K562 (cell line): ENCODE measurements around the gene MCU. TPM values are rescaled to one million over a fixed set of nuclear protein-coding genes. Genes with fewer than 3 reads are reported as not detected.

ENCODE experiments used
- ATAC-seq: fragments of 200-7000 bp; cut with Tn5 transposase; 3 replicates; pipeline ENCODE4 v1.9.1; 2020; ENCODE audit warnings: moderate library complexity
- BruUV-seq: library from RNA; stranded (reverse); fragments of 400-500 nt; replicated peaks from 2 replicates; lab custom pipeline; 2021; lab: Mats Ljungman, UMichigan
- CTCF ChIA-PET: fragments of 300-600 bp; formaldehyde crosslinking; extraction: SDS; loops from one replicate; lab custom pipeline; 2021; ENCODE audit warnings: low intra/inter-chr PET ratio; lab: Yijun Ruan, JAX
- POLR2A ChIA-PET: fragments of 300-600, 350-650 bp; sonication (Branson Sonifier 250); formaldehyde crosslinking; extraction: SDS; loops from one replicate; lab custom pipeline; 2021; ENCODE audit warnings: antibody characterized with exemption, inconsistent platforms; lab: Yijun Ruan, JAX
- DNase-seq, 4 experiments: peaks; one replicate each; pipeline versions ENCODE4 v3.0.0 to v3.0.0-alpha.2; 2011 to 2018; ENCODE audit warnings: low spot score in 3 of 4, mixed read lengths in 3 of 4; ENCODE audit errors: extremely low read depth in 1 of 4
- FAIRE-seq: peaks from 2 replicates; lab custom pipeline; 2011; peaks lifted over from hg19 to GRCh38; lab: Jason Lieb, UNC
- H2AFZ ChIP-seq: 2 replicates; pipeline ENCODE4 v1.6.0; 2011; ENCODE audit warnings: low read depth, low read length, control low read depth, inconsistent platforms
- H3K27ac ChIP-seq: fragments of 200-600 bp; 3 replicates; pipeline ENCODE4 v1.8.0; 2011; ENCODE audit warnings: low read depth, mild to moderate bottlenecking, control low read depth, inconsistent platforms, low read length, moderate library complexity, mixed read lengths; ENCODE audit errors: extremely low read depth
- H3K27me3 ChIP-seq, 2 experiments: fragments of 300-600 bp in 1 of 2; 2 replicates in 1 of 2; 3 replicates in 1 of 2; pipeline versions ENCODE4 v1.6.0 to v1.8.0; 2011; ENCODE audit warnings: inconsistent platforms in 2 of 2, low read length in 2 of 2, mild to moderate bottlenecking in 1 of 2, mixed read lengths in 1 of 2, moderate library complexity in 1 of 2; ENCODE audit not compliant: control insufficient read depth in 2 of 2, insufficient read depth in 2 of 2
- H3K36me3 ChIP-seq: fragments of 300-600 bp; 3 replicates; pipeline ENCODE4 v1.8.0; 2011; ENCODE audit warnings: mild to moderate bottlenecking, low read length, inconsistent platforms; ENCODE audit not compliant: control insufficient read depth, insufficient read depth
- H3K4me1 ChIP-seq, 2 experiments: fragments of 200-600 bp in 1 of 2; replicated peaks in 1 of 2; 2 replicates in 1 of 2; 3 replicates in 1 of 2; pipeline versions ENCODE4 v1.5.1 to v1.8.0; 2011; ENCODE audit warnings: inconsistent platforms in 2 of 2, low read length in 2 of 2, mild to moderate bottlenecking in 1 of 2, mixed read lengths in 1 of 2, moderate library complexity in 1 of 2; ENCODE audit not compliant: control insufficient read depth in 2 of 2, insufficient read depth in 2 of 2
- H3K4me2 ChIP-seq: 2 replicates; pipeline ENCODE4 v1.6.1; 2011; ENCODE audit warnings: low read length, control low read depth, inconsistent platforms, mixed read lengths; ENCODE audit not compliant: insufficient read depth
- H3K4me3 ChIP-seq: fragments of 200-600 bp; sonication (generic), shearing (Covaris generic); 2 replicates; pipeline ENCODE4 v1.5.1; 2016; ENCODE audit warnings: control low read depth, inconsistent platforms
- H3K79me2 ChIP-seq: fragments of 200-600 bp; 3 replicates; pipeline ENCODE4 v1.8.0; 2011; ENCODE audit warnings: low read length, inconsistent platforms; ENCODE audit not compliant: control insufficient read depth, insufficient read depth
- H3K9ac ChIP-seq, 2 experiments: 2 replicates each; pipeline versions ENCODE4 v1.6.0 to v1.6.1; 2011; ENCODE audit warnings: low read depth in 2 of 2, low read length in 2 of 2, control low read depth in 1 of 2, inconsistent platforms in 1 of 2, mild to moderate bottlenecking in 1 of 2, mixed read lengths in 1 of 2; ENCODE audit not compliant: insufficient read depth in 1 of 2
- H3K9me1 ChIP-seq: one replicate; pipeline ENCODE4 v1.6.0; 2011; ENCODE audit warnings: inconsistent platforms, mild to moderate bottlenecking, low read length, moderate library complexity; ENCODE audit not compliant: control insufficient read depth, insufficient read depth
- H3K9me3 ChIP-seq: replicated peaks from 2 replicates; pipeline ENCODE4 v1.5.1; 2011; ENCODE audit warnings: low read depth, low read length, inconsistent platforms; ENCODE audit not compliant: control insufficient read depth, insufficient read depth
- H4K20me1 ChIP-seq: replicated peaks from 2 replicates; pipeline ENCODE4 v1.6.1; 2011; ENCODE audit warnings: low read length, inconsistent platforms, mixed read lengths; ENCODE audit not compliant: control insufficient read depth, insufficient read depth
- KAT8 ChIP-seq: fragments of 450-650 bp; IDR thresholded peaks from 2 replicates; pipeline ENCODE4 v1.6.1; 2016; ENCODE audit warnings: low read depth, mild to moderate bottlenecking
- MAZ ChIP-seq, 2 experiments: fragments of 450-650 bp in 1 of 2; sonication (generic) in 1 of 2; formaldehyde crosslinking; IDR thresholded peaks in 1 of 2; conservative IDR thresholded peaks in 1 of 2; 2 replicates each; pipeline versions ENCODE4 v1.4.0 to v1.5.0; 2020; ENCODE audit warnings: mild to moderate bottlenecking in 1 of 2, missing genetic modification reagents in 1 of 2
- NUFIP1 ChIP-seq: fragments of 450-650 bp; IDR thresholded peaks from 2 replicates; pipeline ENCODE4 v1.6.1; 2018; ENCODE audit not compliant: partially characterized antibody
- POLR2AphosphoS2 ChIP-seq: IDR thresholded peaks from 2 replicates; pipeline ENCODE4 v1.6.1; 2012; ENCODE audit warnings: low read length, improper control_type of control experiment
- RBBP5 ChIP-seq: fragments of 200-600 bp; sonication (generic); IDR thresholded peaks from 2 replicates; pipeline ENCODE4 v1.6.1; 2012; ENCODE audit warnings: borderline replicate concordance, mild to moderate bottlenecking, low read length, control low read depth, inconsistent platforms; ENCODE audit not compliant: insufficient read depth, poor library complexity, severe bottlenecking
- TCFL5 ChIP-seq: fragments of 250-450 bp; sonication (Bioruptor Pico); conservative IDR thresholded peaks from 2 replicates; pipeline ENCODE4 v1.6.1; 2021; ENCODE audit warnings: mild to moderate bottlenecking, moderate library complexity, matching md5 sums
- XRCC4 ChIP-seq: IDR thresholded peaks from one replicate; pipeline ENCODE4 v1.6.1; 2011; ENCODE audit not compliant: insufficient read depth, insufficient read length; ENCODE audit errors: extremely low read depth
- ZNF589 ChIP-seq: fragments of 200-800 bp; sonication (Bioruptor generic); IDR thresholded peaks from 2 replicates; pipeline ENCODE4 v1.6.1; 2016; ENCODE audit warnings: low read depth, missing genetic modification characterization, missing compliant biosample characterization
- ZNF778 ChIP-seq: fragments of 450-650 bp; formaldehyde crosslinking; IDR thresholded peaks from 2 replicates; pipeline ENCODE4 v1.4.0; 2020; ENCODE audit warnings: mild to moderate bottlenecking, moderate library complexity
- WGBS: fragments of 100-300 bp; shearing (Covaris generic); methylation state at CpG from one replicate; pipeline ENCODE4 v1.1.6; 2016; ENCODE audit warnings: low coverage, mixed read lengths; ENCODE audit not compliant: insufficient coverage; ENCODE audit errors: missing lambda C conversion rate; 5-methylcytosine and 5-hydroxymethylcytosine counted together
- in situ Hi-C: fragments of 300-500 bp; cut with MboI; formaldehyde crosslinking; loops from 4 replicates; pipeline ENCODE4 v1.15.0; 2018; ENCODE audit warnings: inconsistent platforms, mixed read lengths
- intact Hi-C: fragments of 100-400 bp; cut with micrococcal nuclease; formaldehyde crosslinking; loops from 2 replicates; pipeline ENCODE4 v1.14.2; 2022
- polyA plus RNA-seq, 8 experiments: library from polyadenylated mRNA; depleted of rRNA in 4 of 8; stranded (reverse) in 5 of 8; unstranded in 3 of 8; fragments of >200 nt; fragmentation: Nextera tagmentation in 2 of 8; fragmentation: Illumina TruSeq in 1 of 8; extraction: Ambion mirVana in 2 of 8; extraction: Trizol in 1 of 8; gene quantifications; 2 replicates each; pipeline versions ENCODE4 v1.2.1 to v1.2.3, GENCODE V29; 2011 to 2014; ENCODE audit warnings: inconsistent platforms in 1 of 8, missing spikeins in 1 of 8
- total RNA-seq, 7 experiments: library from RNA; depleted of rRNA in 6 of 7; stranded (reverse); fragments of >200 nt in 6 of 7; fragmentation: Illumina TruSeq in 2 of 7; extraction: Trizol in 2 of 7; gene quantifications; 2 replicates each; pipeline versions ENCODE4 v1.2.1 to v1.2.3, GENCODE V29; 2011 to 2021; ENCODE audit warnings: low replicate concordance in 1 of 7
- TF ChIP-seq, protein P1 (sequence below): fragments of 450-650 bp; IDR thresholded peaks from 2 replicates; pipeline ENCODE4 v1.6.1; 2016; ENCODE audit warnings: antibody characterized with exemption
- TF ChIP-seq, protein P2 (sequence below): fragments of 450-650 bp; IDR thresholded peaks from one replicate; pipeline ENCODE4 v1.6.1; 2018; ENCODE audit warnings: mild to moderate bottlenecking, moderate library complexity; ENCODE audit not compliant: partially characterized antibody
- TF ChIP-seq, protein P3 (sequence below): fragments of 450-650 bp; formaldehyde crosslinking; IDR thresholded peaks from 2 replicates; pipeline ENCODE4 v1.4.0; 2020; ENCODE audit warnings: mild to moderate bottlenecking, moderate library complexity

The MCU gene
- total and polyA plus RNA-seq, 9 of the 15 experiments (the other 6 are each of a cell fraction or from before 2014, with no cell fraction given): 8.2 to 88.8 (median 21.3) TPM

DNA sequence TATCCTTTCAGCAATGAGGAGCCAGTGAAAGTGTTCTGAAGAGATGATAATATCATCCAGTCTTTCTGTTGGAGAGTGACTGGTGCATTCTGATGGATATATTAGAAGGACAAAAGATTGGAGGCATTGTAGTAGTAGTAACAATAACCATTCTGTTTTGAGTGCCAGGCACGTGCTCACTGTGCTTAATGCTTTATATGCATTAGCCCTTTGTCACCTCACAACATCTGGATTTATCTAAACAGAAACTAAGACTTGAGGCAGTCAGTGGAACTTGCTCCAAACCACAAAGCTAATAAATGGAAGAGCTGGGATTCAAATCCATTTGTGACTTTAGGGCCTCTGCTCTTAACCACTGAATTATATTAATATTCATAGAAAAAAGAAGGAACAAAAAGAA, 117.1 kb downstream of the MCU start:
- intact Hi-C loops: no loop called here

More for the DNA sequence above, 117.1 kb downstream of the MCU start:
- WGBS: 12% methylated on average over 1 of the region's 1 CpG
- ChIA-PET POLR2A (interaction anchor here (0.6 to 0.8 kb wide), 2 partner anchors 27 to 50 kb away, joined by 3 read pairs; no protein-coding TSS in a partner anchor), CTCF (interaction anchor here (0.6 kb wide), 1 partner anchor 286 kb away, joined by 3 read pairs; no protein-coding TSS in a partner anchor)
- Histone ChIP-seq H3K9me1 (no peaks in the 10 kb centered on the region), H3K27me3 (no peaks in the 10 kb centered on the region), H3K4me3 (no peak overlapping the region), H3K27ac (no peak overlapping the region), H3K9me3 (no peaks in the 10 kb centered on the region), H3K79me2 (no peaks in the 10 kb centered on the region), H2AFZ (no peak overlapping the region), H3K4me2 (no peak overlapping the region), H3K9ac (no peak overlapping the region), H3K36me3 (no peaks in the 10 kb centered on the region), H4K20me1 (0 out of 2 replicates have a peak, but pooled peaks cover 3% of the 10 kb centered on the region), H3K4me1 (no peaks in the 10 kb centered on the region; a peak in 2 of 5 replicates)
- no peak for FAIRE-seq
- no peak for DNase-seq
- TF ChIP-seq KAT8 (no peak), NUFIP1 (no peak), TCFL5 (CRISPR knock-in tag) (no peak), ZNF778 (CRISPR knock-in tag) (no peak), ZNF589 (no peak), XRCC4 (no peak), RBBP5 (no peak), POLR2AphosphoS2 (no peak), MAZ (CRISPR knock-in tag; conservative IDR thresholded peaks at IDR 0.05 in 1 of 2, IDR thresholded peaks at IDR 0.05 in 1 of 2) (no peak)
- TF ChIP-seq, protein P1, sequence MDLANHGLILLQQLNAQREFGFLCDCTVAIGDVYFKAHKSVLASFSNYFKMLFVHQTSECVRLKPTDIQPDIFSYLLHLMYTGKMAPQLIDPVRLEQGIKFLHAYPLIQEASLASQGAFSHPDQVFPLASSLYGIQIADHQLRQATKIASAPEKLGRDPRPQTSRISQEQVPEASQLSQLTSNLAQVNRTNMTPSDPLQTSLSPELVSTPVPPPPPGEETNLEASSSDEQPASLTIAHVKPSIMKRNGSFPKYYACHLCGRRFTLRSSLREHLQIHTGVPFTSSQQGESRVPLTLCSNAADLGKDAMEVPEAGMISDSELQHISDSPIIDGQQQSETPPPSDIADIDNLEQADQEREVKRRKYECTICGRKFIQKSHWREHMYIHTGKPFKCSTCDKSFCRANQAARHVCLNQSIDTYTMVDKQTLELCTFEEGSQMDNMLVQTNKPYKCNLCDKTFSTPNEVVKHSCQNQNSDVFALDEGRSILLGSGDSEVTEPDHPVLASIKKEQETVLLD: no peak
- TF ChIP-seq, protein P2, sequence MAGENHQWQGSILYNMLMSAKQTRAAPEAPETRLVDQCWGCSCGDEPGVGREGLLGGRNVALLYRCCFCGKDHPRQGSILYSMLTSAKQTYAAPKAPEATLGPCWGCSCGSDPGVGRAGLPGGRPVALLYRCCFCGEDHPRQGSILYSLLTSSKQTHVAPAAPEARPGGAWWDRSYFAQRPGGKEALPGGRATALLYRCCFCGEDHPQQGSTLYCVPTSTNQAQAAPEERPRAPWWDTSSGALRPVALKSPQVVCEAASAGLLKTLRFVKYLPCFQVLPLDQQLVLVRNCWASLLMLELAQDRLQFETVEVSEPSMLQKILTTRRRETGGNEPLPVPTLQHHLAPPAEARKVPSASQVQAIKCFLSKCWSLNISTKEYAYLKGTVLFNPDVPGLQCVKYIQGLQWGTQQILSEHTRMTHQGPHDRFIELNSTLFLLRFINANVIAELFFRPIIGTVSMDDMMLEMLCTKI: no peak
- TF ChIP-seq, protein P3, sequence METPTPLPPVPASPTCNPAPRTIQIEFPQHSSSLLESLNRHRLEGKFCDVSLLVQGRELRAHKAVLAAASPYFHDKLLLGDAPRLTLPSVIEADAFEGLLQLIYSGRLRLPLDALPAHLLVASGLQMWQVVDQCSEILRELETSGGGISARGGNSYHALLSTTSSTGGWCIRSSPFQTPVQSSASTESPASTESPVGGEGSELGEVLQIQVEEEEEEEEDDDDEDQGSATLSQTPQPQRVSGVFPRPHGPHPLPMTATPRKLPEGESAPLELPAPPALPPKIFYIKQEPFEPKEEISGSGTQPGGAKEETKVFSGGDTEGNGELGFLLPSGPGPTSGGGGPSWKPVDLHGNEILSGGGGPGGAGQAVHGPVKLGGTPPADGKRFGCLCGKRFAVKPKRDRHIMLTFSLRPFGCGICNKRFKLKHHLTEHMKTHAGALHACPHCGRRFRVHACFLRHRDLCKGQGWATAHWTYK (CRISPR knock-in tag): no peak
- no peak for ATAC-seq
- in situ Hi-C loops: no loop called here
- no TSS peak for BruUV-seq
